ENCODE data around the gene EIF4G2.

The EIF4G2 gene

DNA sequence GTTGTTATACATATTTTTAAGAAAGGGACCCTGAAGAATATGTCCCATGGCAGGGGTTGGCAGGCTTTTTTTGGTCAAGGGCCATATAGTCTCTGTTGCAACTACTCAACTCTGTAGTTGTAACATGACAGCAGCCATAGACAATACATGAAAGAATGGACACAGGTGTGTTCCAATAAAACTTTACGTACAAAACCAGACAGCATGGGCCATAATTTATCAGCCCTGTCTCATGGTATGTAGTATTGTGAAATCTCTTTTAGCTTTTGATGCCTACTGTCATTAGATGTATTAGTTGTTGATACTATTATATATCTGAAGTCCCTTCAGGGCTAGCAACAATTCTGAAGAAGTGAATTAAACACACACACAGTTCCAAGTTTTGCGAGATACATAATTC, 46.6 kb upstream of the EIF4G2 start:
- DNase-seq (ENCODE audit: extremely low spot score): no peak
- TF ChIP-seq LEF1 (IDR thresholded peaks at IDR 0.05; ENCODE audit: borderline replicate concordance) (no peak), HDGF (IDR thresholded peaks at IDR 0.05; ENCODE audit: borderline replicate concordance) (no peak)
- POLR2A ChIA-PET: interaction anchor here (6.1 kb wide), 1 partner anchor 46 kb away, joined by 31 read pairs; the partner anchor contains the start of gene EIF4G2
- CTCF ChIA-PET: no interaction called here

- CTCF ChIA-PET: interaction anchor here (1.2 kb wide), 1 partner anchor 9 kb away, joined by 4 read pairs; no protein-coding TSS in a partner anchor
- TF ChIP-seq ZNF384 (IDR thresholded peaks at IDR 0.05): no peak
- no peak for TF ChIP-seq LEF1 (IDR thresholded peaks at IDR 0.05; ENCODE audit: borderline replicate concordance)
- TF ChIP-seq CTBP1 (IDR thresholded peaks at IDR 0.05; ENCODE audit: borderline replicate concordance): no peak
- no peak for TF ChIP-seq SP1 (IDR thresholded peaks at IDR 0.05)
- TF ChIP-seq FOXM1 (IDR thresholded peaks at IDR 0.05; ENCODE audit: borderline replicate concordance): no peak
- no peak for TF ChIP-seq SUZ12 (IDR thresholded peaks at IDR 0.05)
- no peak for DNase-seq (ENCODE audit: extremely low spot score)
- POLR2A ChIA-PET: interaction anchor here (0.9 to 2.5 kb wide), 3 partner anchors 10 to 39 kb away, joined by 7 to 24 read pairs (median 7); partner anchors contain the start of genes EIF4G2 and ZBED5
Observed at GRCh38 chr11:10847960-10848860, 39.5 kb upstream of the EIF4G2 start.

DNA sequence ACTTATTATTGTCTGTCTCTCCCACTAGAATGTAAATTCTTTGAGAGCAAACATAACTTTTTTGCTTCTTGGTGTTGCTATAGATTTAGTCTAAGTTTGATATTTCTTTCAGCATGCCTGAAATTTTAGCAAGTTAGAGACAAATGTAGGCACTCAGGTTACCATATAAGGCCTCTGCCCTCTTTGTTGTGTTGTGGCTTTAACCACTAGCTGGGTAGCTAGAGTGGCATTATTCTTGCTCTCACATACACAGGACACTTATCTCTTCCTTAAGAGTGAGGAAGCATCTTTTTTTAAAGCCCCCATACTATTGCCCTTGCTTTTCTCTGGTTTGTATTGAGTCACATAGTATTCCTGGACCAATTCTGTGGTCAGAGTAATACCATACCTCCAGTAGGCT, 37.9 kb upstream of the EIF4G2 start:
- TF ChIP-seq FOXA1 (IDR thresholded peaks at IDR 0.05): no peak
- no peak for DNase-seq (ENCODE audit: extremely low spot score)
- POLR2A ChIA-PET: interaction anchor here (0.7 to 1.4 kb wide), 2 partner anchors 11 to 37 kb away, joined by 3 to 7 read pairs; partner anchors contain the start of gene ZBED5
- CTCF ChIA-PET: no interaction called here

GRCh38 chr11:10845589-10845988, 36.9 kb upstream of the EIF4G2 start:
- CTCF ChIA-PET: no interaction called here
- no peak for DNase-seq (ENCODE audit: extremely low spot score)
- TF ChIP-seq LEF1 (IDR thresholded peaks at IDR 0.05; ENCODE audit: borderline replicate concordance): no peak
- TF ChIP-seq FOXM1 (IDR thresholded peaks at IDR 0.05; ENCODE audit: borderline replicate concordance): no peak
- no peak for TF ChIP-seq FOXK2 (IDR thresholded peaks at IDR 0.05)
- TF ChIP-seq HDGF (IDR thresholded peaks at IDR 0.05; ENCODE audit: borderline replicate concordance): no peak
- TF ChIP-seq, protein P1, sequence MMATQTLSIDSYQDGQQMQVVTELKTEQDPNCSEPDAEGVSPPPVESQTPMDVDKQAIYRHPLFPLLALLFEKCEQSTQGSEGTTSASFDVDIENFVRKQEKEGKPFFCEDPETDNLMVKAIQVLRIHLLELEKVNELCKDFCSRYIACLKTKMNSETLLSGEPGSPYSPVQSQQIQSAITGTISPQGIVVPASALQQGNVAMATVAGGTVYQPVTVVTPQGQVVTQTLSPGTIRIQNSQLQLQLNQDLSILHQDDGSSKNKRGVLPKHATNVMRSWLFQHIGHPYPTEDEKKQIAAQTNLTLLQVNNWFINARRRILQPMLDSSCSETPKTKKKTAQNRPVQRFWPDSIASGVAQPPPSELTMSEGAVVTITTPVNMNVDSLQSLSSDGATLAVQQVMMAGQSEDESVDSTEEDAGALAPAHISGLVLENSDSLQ (IDR thresholded peaks at IDR 0.05): no peak
- no peak for TF ChIP-seq CTBP1 (IDR thresholded peaks at IDR 0.05; ENCODE audit: borderline replicate concordance)
- no peak for TF ChIP-seq SP1 (IDR thresholded peaks at IDR 0.05)
- no peak for TF ChIP-seq ARNT (IDR thresholded peaks at IDR 0.05)
- TF ChIP-seq NFRKB (IDR thresholded peaks at IDR 0.05): no peak
- TF ChIP-seq TARDBP (IDR thresholded peaks at IDR 0.05): no peak
- TF ChIP-seq SUZ12 (IDR thresholded peaks at IDR 0.05): no peak
- TF ChIP-seq ELF4 (IDR thresholded peaks at IDR 0.05): no peak
- TF ChIP-seq FOXA1 (IDR thresholded peaks at IDR 0.05): no peak
- TF ChIP-seq ZNF384 (IDR thresholded peaks at IDR 0.05): no peak
- TF ChIP-seq BHLHE40 (IDR thresholded peaks at IDR 0.05; ENCODE audit: borderline replicate concordance): no peak
- no peak for TF ChIP-seq L3MBTL2 (conservative IDR thresholded peaks at IDR 0.05)
- POLR2A ChIA-PET: no interaction called here

GRCh38 chr11:10844796-10845195, 36.1 kb upstream of the EIF4G2 start:
- no peak for DNase-seq (ENCODE audit: extremely low spot score)
- CTCF ChIA-PET: no interaction called here
- POLR2A ChIA-PET: no interaction called here
- TF ChIP-seq ELF4 (IDR thresholded peaks at IDR 0.05) (no peak), FOXA1 (IDR thresholded peaks at IDR 0.05) (no peak), ZNF384 (IDR thresholded peaks at IDR 0.05) (no peak)

- CTCF ChIA-PET: no interaction called here
Observed at GRCh38 chr11:10844356-10844755, 35.6 kb upstream of the EIF4G2 start.

More at GRCh38 chr11:10844356-10844755, 35.6 kb upstream of the EIF4G2 start:
- POLR2A ChIA-PET: no interaction called here
- TF ChIP-seq HDGF (IDR thresholded peaks at IDR 0.05; ENCODE audit: borderline replicate concordance) (no peak), ELF4 (IDR thresholded peaks at IDR 0.05) (no peak), FOXA1 (IDR thresholded peaks at IDR 0.05) (no peak), BHLHE40 (IDR thresholded peaks at IDR 0.05; ENCODE audit: borderline replicate concordance) (no peak), LEF1 (IDR thresholded peaks at IDR 0.05; ENCODE audit: borderline replicate concordance) (no peak), SUZ12 (IDR thresholded peaks at IDR 0.05) (no peak), FOXM1 (IDR thresholded peaks at IDR 0.05; ENCODE audit: borderline replicate concordance) (no peak), ARNT (IDR thresholded peaks at IDR 0.05) (no peak), L3MBTL2 (conservative IDR thresholded peaks at IDR 0.05) (no peak), FOXK2 (IDR thresholded peaks at IDR 0.05) (no peak), NFRKB (IDR thresholded peaks at IDR 0.05) (no peak), ZNF384 (IDR thresholded peaks at IDR 0.05) (no peak), CTBP1 (IDR thresholded peaks at IDR 0.05; ENCODE audit: borderline replicate concordance) (no peak), TARDBP (IDR thresholded peaks at IDR 0.05) (no peak), SP1 (IDR thresholded peaks at IDR 0.05) (no peak)
- TF ChIP-seq, protein P1 (IDR thresholded peaks at IDR 0.05): no peak
- no peak for DNase-seq (ENCODE audit: extremely low spot score)

Measured in HEK293T (cell line).